GM21529 (cell line): ENCODE measurements around the gene ACSM4.
A peak's percentile ranks its signal among the peaks of the same experiment; 100 is the strongest.
"Not testable (repeated sequence)": the region's sequence is repeated elsewhere in the genome, so short reads cannot be mapped to it uniquely, and the experiment has no call there.

Experiments used
- ATAC-seq: cut with Tn5 transposase; IDR thresholded peaks from one replicate; pipeline ENCODE4 v1.9.1; 2021; ENCODE audit not compliant: unreplicated experiment

The ACSM4 gene

GRCh38 chr12:7337790-7338189 lies 33.9 kb downstream of the ACSM4 start:
- ATAC-seq, result not testable (repeated sequence)

GRCh38 chr12:7339675-7340074 lies 35.8 kb downstream of the ACSM4 start:
- ATAC-seq, result no peak

- ATAC-seq, result no peak
Measured at GRCh38 chr12:7344833-7345606, 41.1 kb downstream of the ACSM4 start.

GRCh38 chr12:7346551-7347225 lies 42.8 kb downstream of the ACSM4 start:
- ATAC-seq, result no peak

GRCh38 chr12:7349418-7349817 lies 45.5 kb downstream of the ACSM4 start:
- ATAC-seq, result no peak

GRCh38 chr12:7351177-7351576 lies 47.3 kb downstream of the ACSM4 start:
- no peak for ATAC-seq

- ATAC-seq, result no peak
Measured at GRCh38 chr12:7352661-7353060, 48.8 kb downstream of the ACSM4 start.

- ATAC-seq, result no peak
Measured at GRCh38 chr12:7354529-7354928, 50.7 kb downstream of the ACSM4 start.

- ATAC-seq, result no peak
Measured at GRCh38 chr12:7361265-7361664, 57.4 kb downstream of the ACSM4 start.

- no peak for ATAC-seq
Measured at GRCh38 chr12:7362734-7363133, 58.9 kb downstream of the ACSM4 start.

- ATAC-seq, result peak; percentile 79
Measured at GRCh38 chr12:7369274-7369729, 65.4 kb downstream of the ACSM4 start.

- ATAC-seq, result no peak
Measured at GRCh38 chr12:7373226-7373625, 69.4 kb downstream of the ACSM4 start.

GRCh38 chr12:7374423-7375144 lies 70.7 kb downstream of the ACSM4 start:
- no peak for ATAC-seq

- no peak for ATAC-seq
Measured at GRCh38 chr12:7375145-7375543, 71.3 kb downstream of the ACSM4 start.

GRCh38 chr12:7376196-7376595 lies 72.3 kb downstream of the ACSM4 start:
- ATAC-seq, result no peak
